Measurements from ENCODE around the gene MEMO1. TPM values are rescaled to one million over a fixed set of nuclear protein-coding genes. Genes with fewer than 3 reads are reported as not detected.

MEMO1 gene
- total RNA-seq, 1 experiment from 2014 or later = 66.0 TPM

DNA sequence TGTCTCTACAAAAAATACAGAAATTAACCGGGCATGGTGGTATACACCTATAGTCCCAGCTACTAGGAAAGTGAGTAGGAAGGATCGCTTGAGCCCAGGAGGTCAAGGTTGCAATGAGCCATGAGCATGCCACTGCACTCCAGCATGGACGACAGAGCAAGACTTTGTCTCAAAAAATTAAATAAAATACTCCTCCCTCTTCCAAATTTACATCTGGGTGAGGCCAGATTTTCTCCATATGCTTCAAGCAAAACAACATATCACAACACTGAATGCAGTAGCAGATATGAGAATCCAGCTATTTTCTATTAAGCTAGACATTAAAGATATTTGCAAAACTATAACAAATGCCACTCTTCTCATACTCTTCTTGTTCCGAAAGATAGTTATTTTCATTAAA, 20.9 kb downstream of the MEMO1 start:
- H3K36me3 ChIP-seq (ENCODE audit: insufficient read depth, low read length, poor library complexity, severe bottlenecking) = no peaks in the 10 kb centered on the region
- DNase-seq (ENCODE audit: low spot score) = no peak
- H3K4me1 ChIP-seq (ENCODE audit: insufficient read depth, low read length, poor library complexity, severe bottlenecking) = no peaks in the 10 kb centered on the region
- ChIA-PET CTCF (no interaction called here), POLR2A (ENCODE audit: low non-redundant PET) (no interaction called here)
- H3K27me3 ChIP-seq (replicated peaks; ENCODE audit: insufficient read depth, low read depth, low read length, poor library complexity) = no peaks in the 10 kb centered on the region
- BruUV-seq (replicated peaks) = no TSS peak
- no peak overlapping the region for H3K4me3 ChIP-seq (ENCODE audit: low read depth, low read length, poor library complexity, severe bottlenecking)
- TF ChIP-seq EZH2 (IDR thresholded peaks at IDR 0.05; ENCODE audit: borderline replicate concordance, low read depth, low read length, poor library complexity, severe bottlenecking) = no peak
- TF ChIP-seq, protein P1, sequence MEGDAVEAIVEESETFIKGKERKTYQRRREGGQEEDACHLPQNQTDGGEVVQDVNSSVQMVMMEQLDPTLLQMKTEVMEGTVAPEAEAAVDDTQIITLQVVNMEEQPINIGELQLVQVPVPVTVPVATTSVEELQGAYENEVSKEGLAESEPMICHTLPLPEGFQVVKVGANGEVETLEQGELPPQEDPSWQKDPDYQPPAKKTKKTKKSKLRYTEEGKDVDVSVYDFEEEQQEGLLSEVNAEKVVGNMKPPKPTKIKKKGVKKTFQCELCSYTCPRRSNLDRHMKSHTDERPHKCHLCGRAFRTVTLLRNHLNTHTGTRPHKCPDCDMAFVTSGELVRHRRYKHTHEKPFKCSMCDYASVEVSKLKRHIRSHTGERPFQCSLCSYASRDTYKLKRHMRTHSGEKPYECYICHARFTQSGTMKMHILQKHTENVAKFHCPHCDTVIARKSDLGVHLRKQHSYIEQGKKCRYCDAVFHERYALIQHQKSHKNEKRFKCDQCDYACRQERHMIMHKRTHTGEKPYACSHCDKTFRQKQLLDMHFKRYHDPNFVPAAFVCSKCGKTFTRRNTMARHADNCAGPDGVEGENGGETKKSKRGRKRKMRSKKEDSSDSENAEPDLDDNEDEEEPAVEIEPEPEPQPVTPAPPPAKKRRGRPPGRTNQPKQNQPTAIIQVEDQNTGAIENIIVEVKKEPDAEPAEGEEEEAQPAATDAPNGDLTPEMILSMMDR (conservative IDR thresholded peaks at IDR 0.05; ENCODE audit: low read depth, low read length) = no peak
- intact Hi-C loops (cut with micrococcal nuclease; ENCODE audit: unreplicated experiment) = no loop called here
- no peaks in the 10 kb centered on the region for H3K9me3 ChIP-seq (ENCODE audit: low read depth, low read length, poor library complexity, severe bottlenecking)
- no peak overlapping the region for H3K27ac ChIP-seq (ENCODE audit: low read depth, low read length, poor library complexity, severe bottlenecking)

DNA sequence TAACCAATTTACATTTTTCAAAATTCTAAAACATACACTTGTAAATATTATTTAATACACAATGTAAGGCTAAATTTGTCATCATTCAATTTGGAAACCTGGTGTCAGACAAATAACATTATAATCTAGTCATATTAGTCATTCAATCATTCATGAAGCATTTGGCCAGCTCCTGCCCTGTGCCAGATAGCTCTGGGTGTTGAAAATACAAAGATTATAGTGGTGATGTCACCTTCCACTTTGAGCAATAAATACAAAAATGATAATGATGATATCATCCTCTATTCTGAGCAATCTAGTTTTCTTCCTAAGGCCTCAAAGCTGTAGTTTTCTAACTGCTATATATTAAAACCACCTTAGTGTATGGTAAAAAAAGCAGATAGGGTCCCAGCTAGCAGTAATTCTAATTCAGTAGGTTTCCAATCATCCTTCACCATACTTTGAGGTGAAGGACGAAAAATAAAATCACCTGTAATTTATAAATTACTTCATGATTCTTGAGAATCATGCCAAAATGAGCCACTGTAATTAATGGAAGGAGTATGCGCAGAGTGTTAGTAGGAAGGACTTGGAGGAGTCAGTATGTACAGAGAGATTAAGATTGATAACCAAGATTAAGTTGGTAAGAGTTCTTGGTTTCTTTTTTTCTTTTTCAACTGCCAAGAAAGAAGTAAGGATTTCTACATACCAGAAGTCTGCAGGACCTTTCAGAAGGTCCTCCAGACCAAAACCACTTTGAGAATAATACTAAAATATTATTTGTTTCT, 23.2 kb downstream of the MEMO1 start:
- no peak overlapping the region for H3K4me3 ChIP-seq (ENCODE audit: low read depth, low read length, poor library complexity, severe bottlenecking)
- H3K27ac ChIP-seq (ENCODE audit: low read depth, low read length, poor library complexity, severe bottlenecking) = no peak overlapping the region
- H3K27me3 ChIP-seq (replicated peaks; ENCODE audit: insufficient read depth, low read depth, low read length, poor library complexity) = no peaks in the 10 kb centered on the region
- ChIA-PET POLR2A (ENCODE audit: low non-redundant PET) (no interaction called here), CTCF (no interaction called here)
- H3K4me1 ChIP-seq (ENCODE audit: insufficient read depth, low read length, poor library complexity, severe bottlenecking) = peaks cover 6% of the 10 kb centered on the region
- intact Hi-C loops (cut with micrococcal nuclease; ENCODE audit: unreplicated experiment) = no loop called here
- no TSS peak for BruUV-seq (replicated peaks)
- peak; percentile 23 for DNase-seq (ENCODE audit: low spot score)
- H3K36me3 ChIP-seq (ENCODE audit: insufficient read depth, low read length, poor library complexity, severe bottlenecking) = no peaks in the 10 kb centered on the region
- no peak for TF ChIP-seq EZH2 (IDR thresholded peaks at IDR 0.05; ENCODE audit: borderline replicate concordance, low read depth, low read length, poor library complexity, severe bottlenecking)
- TF ChIP-seq, protein P1 (conservative IDR thresholded peaks at IDR 0.05; ENCODE audit: low read depth, low read length) = no peak
- no peaks in the 10 kb centered on the region for H3K9me3 ChIP-seq (ENCODE audit: low read depth, low read length, poor library complexity, severe bottlenecking)

DNA sequence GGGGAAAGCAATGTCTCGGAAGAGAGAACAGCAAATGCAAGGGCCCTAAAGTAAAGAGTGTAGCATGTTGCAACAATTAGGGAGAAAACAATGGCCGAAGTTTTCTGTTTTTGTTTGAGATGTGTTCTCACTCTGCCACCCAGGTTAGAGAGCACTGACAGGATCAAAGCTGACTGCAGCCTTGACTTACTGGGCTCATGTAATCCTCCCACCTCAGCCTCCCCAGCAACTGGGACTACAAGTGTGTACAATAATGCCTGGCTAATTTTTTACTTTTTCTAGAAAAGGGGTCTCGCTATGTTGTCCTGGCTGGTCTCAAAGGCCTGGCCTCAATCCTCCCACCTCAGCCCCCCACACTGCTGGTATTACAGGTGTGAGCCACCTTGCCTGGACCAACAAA, 23.9 kb downstream of the MEMO1 start:
- Histone ChIP-seq H3K4me1 (ENCODE audit: insufficient read depth, low read length, poor library complexity, severe bottlenecking) (peaks cover 6% of the 10 kb centered on the region), H3K9me3 (ENCODE audit: low read depth, low read length, poor library complexity, severe bottlenecking) (no peaks in the 10 kb centered on the region), H3K4me3 (ENCODE audit: low read depth, low read length, poor library complexity, severe bottlenecking) (no peak overlapping the region), H3K36me3 (ENCODE audit: insufficient read depth, low read length, poor library complexity, severe bottlenecking) (no peaks in the 10 kb centered on the region), H3K27me3 (replicated peaks; ENCODE audit: insufficient read depth, low read depth, low read length, poor library complexity) (no peaks in the 10 kb centered on the region), H3K27ac (ENCODE audit: low read depth, low read length, poor library complexity, severe bottlenecking) (no peak overlapping the region)
- POLR2A ChIA-PET (ENCODE audit: low non-redundant PET) = no interaction called here
- no peak for TF ChIP-seq EZH2 (IDR thresholded peaks at IDR 0.05; ENCODE audit: borderline replicate concordance, low read depth, low read length, poor library complexity, severe bottlenecking)
- BruUV-seq (replicated peaks) = no TSS peak
- intact Hi-C loops (cut with micrococcal nuclease; ENCODE audit: unreplicated experiment) = no loop called here
- CTCF ChIA-PET = no interaction called here
- DNase-seq (ENCODE audit: low spot score) = no peak
